Measurements from ENCODE around the gene PHLPP1. TPM values are rescaled to one million over a fixed set of nuclear protein-coding genes. Genes with fewer than 3 reads are reported as not detected.

PHLPP1 gene
- total and polyA plus RNA-seq, 3 experiments from 2014 or later = 0.93 to 14.8 (median 13.5) TPM

DNA sequence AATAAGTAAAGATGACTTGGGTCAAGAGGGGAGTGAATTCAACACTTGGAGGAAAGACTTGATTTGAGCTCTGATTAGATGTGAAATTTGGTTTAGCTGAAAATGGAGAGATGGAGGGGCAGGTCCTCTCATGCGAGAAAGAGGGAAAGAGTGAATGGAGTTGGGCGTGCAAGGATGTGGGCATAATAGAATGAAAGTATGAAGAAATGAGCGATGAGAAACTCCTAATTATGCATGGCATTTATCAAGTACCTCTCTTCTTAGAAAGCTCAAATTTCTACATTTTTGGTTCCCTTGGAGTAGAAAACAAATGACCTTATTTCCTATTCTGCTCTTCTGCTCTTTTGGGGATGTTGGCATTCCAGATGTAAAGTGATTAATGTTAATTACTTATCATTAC lies 161.5 kb downstream of the PHLPP1 start:
- Mint-ChIP-seq H3K4me1 (peaks cover 8 to 15% (median 13%) of the 10 kb centered on the region in 3 donors), H3K9me3 (no peaks in the 10 kb centered on the region), H3K27me3 (peaks cover 0 to 1% of the 10 kb centered on the region in 2 donors), H3K36me3 (peaks cover 0 to 4% (median 0%) of the 10 kb centered on the region in 3 donors), H3K27ac (peak overlapping the region in 1 of 8 donors; percentile 2), H3K4me3 (no peak overlapping the region)
- Histone ChIP-seq H3K4me3 (ENCODE audit: low read length) (no peak overlapping the region), H3K4me1 (ENCODE audit: insufficient read depth, low read length) (no peaks in the 10 kb centered on the region), H3K27ac (ENCODE audit: low read depth, low read length) (no peak overlapping the region), H3K36me3 (ENCODE audit: insufficient read depth, low read length) (no peaks in the 10 kb centered on the region), H3K9me3 (ENCODE audit: low read length) (no peaks in the 10 kb centered on the region), H3K27me3 (ENCODE audit: insufficient read depth, low read length, poor library complexity, severe bottlenecking) (no peaks in the 10 kb centered on the region)
- DNase-seq = no peak
- POLR2A ChIA-PET = no interaction called here
- CTCF ChIA-PET = no interaction called here

- no peak for DNase-seq
- ChIA-PET POLR2A (interaction anchor here (0.7 kb wide), 1 partner anchor 457 kb away, joined by 3 read pairs; no protein-coding TSS in a partner anchor), CTCF (no interaction called here)
Measured at GRCh38 chr18:62877411-62878221, 162.3 kb downstream of the PHLPP1 start.

GRCh38 chr18:62878305-62878704 lies 163.0 kb downstream of the PHLPP1 start:
- Mint-ChIP-seq H3K9me3 (no peaks in the 10 kb centered on the region), H3K4me1 (peaks cover 8 to 17% (median 15%) of the 10 kb centered on the region in 3 donors), H3K4me3 (no peak overlapping the region), H3K27ac (no peak overlapping the region), H3K27me3 (peaks cover 0 to 1% of the 10 kb centered on the region in 2 donors), H3K36me3 (no peaks in the 10 kb centered on the region)
- H3K27me3 ChIP-seq (ENCODE audit: insufficient read depth, low read length, poor library complexity, severe bottlenecking) = no peaks in the 10 kb centered on the region
- H3K4me1 ChIP-seq (ENCODE audit: insufficient read depth, low read length) = no peaks in the 10 kb centered on the region
- no peaks in the 10 kb centered on the region for H3K36me3 ChIP-seq (ENCODE audit: insufficient read depth, low read length)
- no peak for DNase-seq
- POLR2A ChIA-PET = interaction anchor here (0.7 kb wide), 1 partner anchor 458 kb away, joined by 3 read pairs; no protein-coding TSS in a partner anchor
- H3K27ac ChIP-seq (ENCODE audit: low read depth, low read length) = no peak overlapping the region
- H3K9me3 ChIP-seq (ENCODE audit: low read length) = no peaks in the 10 kb centered on the region
- H3K4me3 ChIP-seq (ENCODE audit: low read length) = no peak overlapping the region
- CTCF ChIA-PET = no interaction called here

More at GRCh38 chr18:62877411-62878221, 162.3 kb downstream of the PHLPP1 start:
- H3K36me3 Mint-ChIP-seq = no peaks in the 10 kb centered on the region
- H3K9me3 Mint-ChIP-seq = no peaks in the 10 kb centered on the region
- H3K27ac Mint-ChIP-seq = peak overlapping the region in 1 of 8 donors; percentile 26
- H3K27me3 Mint-ChIP-seq = peaks cover 0 to 1% of the 10 kb centered on the region in 2 donors
- H3K4me3 Mint-ChIP-seq = no peak overlapping the region
- no peaks in the 10 kb centered on the region for H3K4me1 ChIP-seq (ENCODE audit: insufficient read depth, low read length)
- no peak overlapping the region for H3K4me3 ChIP-seq (ENCODE audit: low read length)
- H3K9me3 ChIP-seq (ENCODE audit: low read length) = no peaks in the 10 kb centered on the region
- peaks cover 8 to 17% (median 15%) of the 10 kb centered on the region in 3 donors for H3K4me1 Mint-ChIP-seq
- no peaks in the 10 kb centered on the region for H3K27me3 ChIP-seq (ENCODE audit: insufficient read depth, low read length, poor library complexity, severe bottlenecking)
- no peaks in the 10 kb centered on the region for H3K36me3 ChIP-seq (ENCODE audit: insufficient read depth, low read length)
- no peak overlapping the region for H3K27ac ChIP-seq (ENCODE audit: low read depth, low read length)

DNA sequence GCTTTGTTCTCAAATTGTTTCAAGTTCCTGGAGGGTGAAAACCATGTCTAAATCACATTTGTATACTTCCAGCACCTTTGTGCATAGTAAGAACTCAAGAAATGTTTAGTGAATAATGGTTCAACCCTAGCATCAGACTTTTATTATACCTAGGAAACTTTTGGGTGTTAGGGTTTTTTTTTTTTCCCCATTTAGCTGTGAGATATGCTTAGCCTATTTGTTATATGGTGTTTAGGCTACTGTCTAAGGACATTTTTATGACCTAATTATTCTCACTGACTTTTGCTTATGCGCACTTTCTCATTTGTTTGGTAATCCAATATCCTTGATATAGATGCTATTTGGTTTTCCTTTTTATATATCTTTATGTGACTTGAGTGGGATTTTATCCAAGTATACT lies 164.7 kb downstream of the PHLPP1 start:
- H3K9me3 ChIP-seq (ENCODE audit: low read length) = no peaks in the 10 kb centered on the region
- H3K36me3 Mint-ChIP-seq = no peaks in the 10 kb centered on the region
- CTCF ChIA-PET = no interaction called here
- POLR2A ChIA-PET = no interaction called here
- H3K27ac Mint-ChIP-seq = no peak overlapping the region
- H3K27ac ChIP-seq (ENCODE audit: low read depth, low read length) = no peak overlapping the region
- H3K27me3 Mint-ChIP-seq = peaks cover 0 to 1% of the 10 kb centered on the region in 2 donors
- DNase-seq = no peak
- no peaks in the 10 kb centered on the region for H3K27me3 ChIP-seq (ENCODE audit: insufficient read depth, low read length, poor library complexity, severe bottlenecking)
- no peak overlapping the region for H3K4me3 ChIP-seq (ENCODE audit: low read length)
- H3K36me3 ChIP-seq (ENCODE audit: insufficient read depth, low read length) = no peaks in the 10 kb centered on the region
- H3K4me3 Mint-ChIP-seq = no peak overlapping the region
- no peaks in the 10 kb centered on the region for H3K4me1 ChIP-seq (ENCODE audit: insufficient read depth, low read length)
- peaks cover 15 to 26% (median 16%) of the 10 kb centered on the region in 3 donors for H3K4me1 Mint-ChIP-seq
- no peaks in the 10 kb centered on the region for H3K9me3 Mint-ChIP-seq

DNA sequence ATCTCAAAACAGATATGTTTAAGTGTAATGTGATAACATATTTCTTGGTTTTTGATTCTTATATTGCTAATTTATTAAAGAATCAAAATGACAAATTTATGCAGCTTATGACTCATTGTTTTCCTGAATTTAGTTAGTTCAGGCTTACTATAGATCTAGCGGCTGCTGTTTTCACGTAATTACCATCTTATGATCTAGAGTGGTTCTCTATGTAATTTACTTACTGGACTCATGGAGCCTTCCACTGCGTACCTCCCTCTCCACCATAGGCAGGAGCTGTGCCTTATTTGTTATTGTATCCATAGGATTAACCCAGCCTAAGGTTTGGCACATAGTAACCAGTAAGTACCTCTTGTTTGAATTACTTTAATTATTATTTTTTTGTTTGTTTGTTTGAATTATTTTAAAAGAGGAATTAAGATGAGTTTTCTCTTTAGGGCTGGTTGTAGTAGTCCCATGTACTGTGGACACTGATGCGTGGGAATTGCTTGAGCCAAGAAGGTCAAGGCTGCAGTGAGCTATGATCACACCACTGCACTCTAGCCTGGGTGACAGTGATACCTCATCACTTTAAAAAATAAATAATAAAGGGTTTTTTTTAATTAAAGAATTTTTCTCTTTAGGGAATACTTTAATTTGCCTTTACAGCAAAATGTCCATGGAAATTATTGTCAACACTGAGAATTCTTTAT lies 165.5 kb downstream of the PHLPP1 start:
- H3K9me3 ChIP-seq (ENCODE audit: low read length) = no peaks in the 10 kb centered on the region
- peaks cover 0 to 1% of the 10 kb centered on the region in 2 donors for H3K27me3 Mint-ChIP-seq
- H3K9me3 Mint-ChIP-seq = no peaks in the 10 kb centered on the region
- H3K36me3 Mint-ChIP-seq = no peaks in the 10 kb centered on the region
- peaks cover 16 to 31% (median 20%) of the 10 kb centered on the region in 3 donors for H3K4me1 Mint-ChIP-seq
- no peak for DNase-seq
- no peak overlapping the region for H3K4me3 ChIP-seq (ENCODE audit: low read length)
- no peaks in the 10 kb centered on the region for H3K27me3 ChIP-seq (ENCODE audit: insufficient read depth, low read length, poor library complexity, severe bottlenecking)
- no peaks in the 10 kb centered on the region for H3K36me3 ChIP-seq (ENCODE audit: insufficient read depth, low read length)
- H3K27ac Mint-ChIP-seq = no peak overlapping the region
- no peaks in the 10 kb centered on the region for H3K4me1 ChIP-seq (ENCODE audit: insufficient read depth, low read length)
- ChIA-PET CTCF (no interaction called here), POLR2A (no interaction called here)
- H3K27ac ChIP-seq (ENCODE audit: low read depth, low read length) = no peak overlapping the region
- H3K4me3 Mint-ChIP-seq = no peak overlapping the region

DNA sequence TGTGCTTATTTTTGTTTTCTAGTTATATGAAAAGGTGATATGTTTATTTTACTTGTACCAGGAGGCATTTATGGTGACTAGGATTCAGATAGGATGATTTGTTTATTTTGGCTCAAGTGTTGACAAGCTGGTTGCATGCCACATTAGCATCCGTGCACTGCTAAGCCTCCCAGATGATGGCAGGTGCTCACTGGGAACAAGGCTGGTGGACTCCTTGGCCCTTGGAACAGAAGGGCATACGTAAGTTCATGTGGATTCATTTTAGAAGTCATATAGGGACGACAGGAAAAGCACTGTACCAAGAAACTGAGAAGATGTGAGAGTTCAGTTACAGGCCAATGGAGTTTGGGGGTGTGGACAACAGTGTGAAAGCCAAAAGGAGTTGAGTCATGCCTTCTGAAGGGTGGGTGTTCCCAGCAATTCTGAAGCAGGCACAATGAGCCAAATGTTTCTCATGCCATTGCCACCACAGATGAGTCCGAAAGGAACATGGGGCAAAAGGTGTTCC lies 166.2 kb downstream of the PHLPP1 start:
- Histone ChIP-seq H3K27me3 (ENCODE audit: insufficient read depth, low read length, poor library complexity, severe bottlenecking) (no peaks in the 10 kb centered on the region), H3K36me3 (ENCODE audit: insufficient read depth, low read length) (no peaks in the 10 kb centered on the region), H3K4me1 (ENCODE audit: insufficient read depth, low read length) (no peaks in the 10 kb centered on the region), H3K4me3 (ENCODE audit: low read length) (no peak overlapping the region), H3K9me3 (ENCODE audit: low read length) (no peaks in the 10 kb centered on the region), H3K27ac (ENCODE audit: low read depth, low read length) (no peak overlapping the region)
- H3K27me3 Mint-ChIP-seq = peaks cover 0 to 1% of the 10 kb centered on the region in 2 donors
- no peaks in the 10 kb centered on the region for H3K36me3 Mint-ChIP-seq
- ChIA-PET CTCF (no interaction called here), POLR2A (no interaction called here)
- DNase-seq = no peak
- H3K27ac Mint-ChIP-seq = no peak overlapping the region
- no peak overlapping the region for H3K4me3 Mint-ChIP-seq
- H3K9me3 Mint-ChIP-seq = no peaks in the 10 kb centered on the region
- H3K4me1 Mint-ChIP-seq = peaks cover 17 to 32% (median 22%) of the 10 kb centered on the region in 3 donors

- Mint-ChIP-seq H3K27ac (peak overlapping the region in 1 of 8 donors; percentile 30), H3K4me3 (no peak overlapping the region), H3K27me3 (peaks cover 0 to 1% of the 10 kb centered on the region in 2 donors), H3K4me1 (peaks cover 15 to 32% (median 22%) of the 10 kb centered on the region in 3 donors), H3K9me3 (no peaks in the 10 kb centered on the region), H3K36me3 (no peaks in the 10 kb centered on the region)
- H3K9me3 ChIP-seq (ENCODE audit: low read length) = no peaks in the 10 kb centered on the region
- ChIA-PET CTCF (no interaction called here), POLR2A (no interaction called here)
- no peaks in the 10 kb centered on the region for H3K36me3 ChIP-seq (ENCODE audit: insufficient read depth, low read length)
- H3K4me1 ChIP-seq (ENCODE audit: insufficient read depth, low read length) = no peaks in the 10 kb centered on the region
- H3K27ac ChIP-seq (ENCODE audit: low read depth, low read length) = no peak overlapping the region
- H3K27me3 ChIP-seq (ENCODE audit: insufficient read depth, low read length, poor library complexity, severe bottlenecking) = no peaks in the 10 kb centered on the region
- no peak overlapping the region for H3K4me3 ChIP-seq (ENCODE audit: low read length)
- DNase-seq = no peak
Measured at GRCh38 chr18:62883937-62884735, 168.8 kb downstream of the PHLPP1 start.
